ENCODE data around the gene TMEM182. TPM values are rescaled to one million over a fixed set of nuclear protein-coding genes. Genes with fewer than 3 reads are reported as not detected.

The TMEM182 gene
- total RNA-seq, 4 donors from 2014 or later: 0.53 to 1.5 (median 0.75) TPM

- WGBS, 2 donors: 56 to 57% methylated on average over 18 to 19 of the region's 19 CpGs
- H3K4me3 ChIP-seq (ENCODE audit: low read depth, poor library complexity, severe bottlenecking): no peak overlapping the region
- intact Hi-C loops (cut with DNase I; ENCODE audit: low total_unique reads): no loop called here
- no peak for DNase-seq (ENCODE audit: low spot score in 2 of 2)
- TF ChIP-seq POLR2A (IDR thresholded peaks at IDR 0.05) (no peak), CTCF (IDR thresholded peaks at IDR 0.05) (no peak)
Measured at GRCh38 chr2:102841107-102841840, 79.4 kb downstream of the TMEM182 start.

GRCh38 chr2:102843764-102844443 is 82.1 kb downstream of the TMEM182 start:
- intact Hi-C loops (cut with DNase I; ENCODE audit: low total_unique reads): no loop called here
- no peak for DNase-seq (ENCODE audit: low spot score in 2 of 2)
- TF ChIP-seq CTCF (IDR thresholded peaks at IDR 0.05) (no peak), POLR2A (IDR thresholded peaks at IDR 0.05) (no peak)
- 33 to 36% methylated on average over 4 of the region's 4 CpGs for WGBS, 2 donors
- H3K4me3 ChIP-seq (ENCODE audit: low read depth, poor library complexity, severe bottlenecking): no peak overlapping the region

GRCh38 chr2:102844911-102845310 is 83.1 kb downstream of the TMEM182 start:
- intact Hi-C loops (cut with DNase I; ENCODE audit: low total_unique reads): no loop called here
- TF ChIP-seq POLR2A (IDR thresholded peaks at IDR 0.05) (no peak), CTCF (IDR thresholded peaks at IDR 0.05) (no peak)
- no peak overlapping the region for H3K4me3 ChIP-seq (ENCODE audit: low read depth, poor library complexity, severe bottlenecking)
- 83 to 89% methylated on average over 3 of the region's 3 CpGs for WGBS, 2 donors
- no peak for DNase-seq (ENCODE audit: low spot score in 2 of 2)

- TF ChIP-seq CTCF (IDR thresholded peaks at IDR 0.05) (no peak), POLR2A (IDR thresholded peaks at IDR 0.05) (no peak)
- intact Hi-C loops (cut with DNase I; ENCODE audit: low total_unique reads): no loop called here
- WGBS, 2 donors: 9 to 26% methylated on average over 12 of the region's 12 CpGs
- peak in 1 of 2 donors; percentile 87 for DNase-seq (ENCODE audit: low spot score in 2 of 2)
- H3K4me3 ChIP-seq (ENCODE audit: low read depth, poor library complexity, severe bottlenecking): no peak overlapping the region
Measured at GRCh38 chr2:102848366-102848839, 86.6 kb downstream of the TMEM182 start.

GRCh38 chr2:102850888-102851287 is 89.1 kb downstream of the TMEM182 start:
- DNase-seq (ENCODE audit: low spot score in 2 of 2): no peak
- intact Hi-C loops (cut with DNase I; ENCODE audit: low total_unique reads): no loop called here
- TF ChIP-seq POLR2A (IDR thresholded peaks at IDR 0.05): no peak
- TF ChIP-seq CTCF (IDR thresholded peaks at IDR 0.05): no peak
- H3K4me3 ChIP-seq (ENCODE audit: low read depth, poor library complexity, severe bottlenecking): no peak overlapping the region
- WGBS, 2 donors: 83 to 89% methylated on average over 6 of the region's 6 CpGs

Data from lower leg skin (tissue), 4 donors.